Vagina (tissue), 2 donors: Measurements from ENCODE around the gene DSCAML1. TPM values are rescaled to one million over a fixed set of nuclear protein-coding genes. Genes with fewer than 3 reads are reported as not detected.

Experiments used
- DNase-seq, 2 donors: peaks; one replicate each; pipeline ENCODE4 v3.0.0-alpha.2; 2017; ENCODE audit errors: extremely low spot score in 2 of 2
- H3K27ac ChIP-seq: fragments of 200-600 bp; sonication (generic); one replicate; pipeline ENCODE4 v1.5.1; 2019
- H3K27me3 ChIP-seq: fragments of 200-600 bp; sonication (generic); one replicate; pipeline ENCODE4 v1.5.1; 2019
- H3K36me3 ChIP-seq, 2 donors: fragments of 200-600 bp; sonication (generic); one replicate each; pipeline ENCODE4 v1.5.1; 2017 to 2019
- H3K4me1 ChIP-seq: fragments of 200-600 bp; sonication (generic); one replicate; pipeline ENCODE4 v1.5.1; 2019
- H3K4me3 ChIP-seq, 2 donors: fragments of 200-600 bp; sonication (generic); 1 replicate in 1 of 2; 2 replicates in 1 of 2; pipeline ENCODE4 v1.5.1; 2016 to 2019
- H3K9me3 ChIP-seq: fragments of 200-600 bp; sonication (generic); one replicate; pipeline ENCODE4 v1.5.1; 2019
- POLR2A ChIP-seq, 2 donors: fragments of 450-650 bp; IDR thresholded peaks; one replicate each; pipeline ENCODE4 v1.6.1; 2017; ENCODE audit warnings: antibody characterized with exemption in 2 of 2, mild to moderate bottlenecking in 2 of 2, moderate library complexity in 2 of 2
- POLR2AphosphoS5 ChIP-seq, 2 donors: sonication (generic); formaldehyde crosslinking; IDR thresholded peaks; one replicate each; pipeline ENCODE4 v1.9.0; 2017; ENCODE audit warnings: antibody characterized with exemption in 2 of 2, mild to moderate bottlenecking in 2 of 2, low read depth in 1 of 2; ENCODE audit not compliant: insufficient read depth in 1 of 2
- intact Hi-C: fragments of 100-400 bp; cut with DNase I; formaldehyde crosslinking; loops from one replicate; pipeline ENCODE4 v1.15.1; 2023
- total RNA-seq: library from RNA; depleted of rRNA; stranded (reverse); fragments of >200 nt; gene quantifications from one replicate; pipeline ENCODE4 v1.2.3, GENCODE V29; 2016
- TF ChIP-seq, protein P1 (sequence below), 3 experiments: fragments of 450-650 bp in 2 of 3; fragments of 200-600 bp in 1 of 3; sonication (generic) in 1 of 3; IDR thresholded peaks; one replicate each; pipeline ENCODE4 v1.5.1; 2017 to 2019; ENCODE audit warnings: antibody characterized with exemption in 3 of 3, mild to moderate bottlenecking in 2 of 3, moderate library complexity in 2 of 3

Gene DSCAML1
- total RNA-seq, 1 donor from 2014 or later: 0.25 TPM

- Histone ChIP-seq H3K27me3 (no peaks in the 10 kb centered on the region), H3K4me3 (no peak overlapping the region), H3K27ac (no peak overlapping the region), H3K36me3 (no peaks in the 10 kb centered on the region), H3K4me1 (no peaks in the 10 kb centered on the region), H3K9me3 (no peaks in the 10 kb centered on the region)
- DNase-seq: no peak
- no peak for TF ChIP-seq POLR2AphosphoS5 (IDR thresholded peaks at IDR 0.05; ENCODE audit: insufficient read depth in 1 of 2, low read depth in 1 of 2)
- no peak for TF ChIP-seq POLR2A (IDR thresholded peaks at IDR 0.05)
- TF ChIP-seq, protein P1, sequence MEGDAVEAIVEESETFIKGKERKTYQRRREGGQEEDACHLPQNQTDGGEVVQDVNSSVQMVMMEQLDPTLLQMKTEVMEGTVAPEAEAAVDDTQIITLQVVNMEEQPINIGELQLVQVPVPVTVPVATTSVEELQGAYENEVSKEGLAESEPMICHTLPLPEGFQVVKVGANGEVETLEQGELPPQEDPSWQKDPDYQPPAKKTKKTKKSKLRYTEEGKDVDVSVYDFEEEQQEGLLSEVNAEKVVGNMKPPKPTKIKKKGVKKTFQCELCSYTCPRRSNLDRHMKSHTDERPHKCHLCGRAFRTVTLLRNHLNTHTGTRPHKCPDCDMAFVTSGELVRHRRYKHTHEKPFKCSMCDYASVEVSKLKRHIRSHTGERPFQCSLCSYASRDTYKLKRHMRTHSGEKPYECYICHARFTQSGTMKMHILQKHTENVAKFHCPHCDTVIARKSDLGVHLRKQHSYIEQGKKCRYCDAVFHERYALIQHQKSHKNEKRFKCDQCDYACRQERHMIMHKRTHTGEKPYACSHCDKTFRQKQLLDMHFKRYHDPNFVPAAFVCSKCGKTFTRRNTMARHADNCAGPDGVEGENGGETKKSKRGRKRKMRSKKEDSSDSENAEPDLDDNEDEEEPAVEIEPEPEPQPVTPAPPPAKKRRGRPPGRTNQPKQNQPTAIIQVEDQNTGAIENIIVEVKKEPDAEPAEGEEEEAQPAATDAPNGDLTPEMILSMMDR (IDR thresholded peaks at IDR 0.05): no peak
- intact Hi-C loops: no loop called here
Observed at GRCh38 chr11:117520966-117521365, 276.1 kb downstream of the DSCAML1 start.

DNA sequence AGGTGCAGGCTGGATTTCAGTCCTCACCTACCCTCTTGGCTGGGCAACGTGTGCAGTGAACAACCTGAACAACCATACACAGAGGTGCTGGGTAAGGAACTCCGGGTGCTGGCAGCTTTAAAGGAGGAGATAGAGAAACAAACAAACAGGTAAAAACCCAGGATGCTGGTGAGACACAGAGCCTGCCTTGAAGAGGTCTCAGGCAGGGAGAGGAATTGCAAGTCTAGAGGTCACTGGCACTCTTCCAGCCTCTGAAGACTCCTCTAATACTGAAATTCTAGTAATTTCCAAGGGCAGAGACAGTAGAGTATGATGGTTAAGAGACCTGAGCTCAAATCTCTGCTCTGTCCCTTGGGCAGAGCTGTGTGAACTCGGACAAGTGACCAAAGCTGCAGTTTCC is 276.8 kb downstream of the DSCAML1 start:
- H3K36me3 ChIP-seq: no peaks in the 10 kb centered on the region
- H3K27ac ChIP-seq: no peak overlapping the region
- TF ChIP-seq POLR2A (IDR thresholded peaks at IDR 0.05): no peak
- TF ChIP-seq, protein P1 (IDR thresholded peaks at IDR 0.05): no peak
- no peak for TF ChIP-seq POLR2AphosphoS5 (IDR thresholded peaks at IDR 0.05; ENCODE audit: insufficient read depth in 1 of 2, low read depth in 1 of 2)
- intact Hi-C loops: no loop called here
- no peaks in the 10 kb centered on the region for H3K27me3 ChIP-seq
- no peaks in the 10 kb centered on the region for H3K9me3 ChIP-seq
- no peaks in the 10 kb centered on the region for H3K4me1 ChIP-seq
- no peak for DNase-seq
- H3K4me3 ChIP-seq: no peak overlapping the region

GRCh38 chr11:117519590-117519989 is 277.4 kb downstream of the DSCAML1 start:
- Histone ChIP-seq H3K9me3 (no peaks in the 10 kb centered on the region), H3K27ac (no peak overlapping the region), H3K27me3 (no peaks in the 10 kb centered on the region), H3K4me1 (no peaks in the 10 kb centered on the region), H3K4me3 (no peak overlapping the region), H3K36me3 (no peaks in the 10 kb centered on the region)
- TF ChIP-seq POLR2AphosphoS5 (IDR thresholded peaks at IDR 0.05; ENCODE audit: insufficient read depth in 1 of 2, low read depth in 1 of 2) (no peak), POLR2A (IDR thresholded peaks at IDR 0.05) (no peak)
- TF ChIP-seq, protein P1 (IDR thresholded peaks at IDR 0.05): no peak
- intact Hi-C loops: no loop called here
- no peak for DNase-seq

- Histone ChIP-seq H3K9me3 (no peaks in the 10 kb centered on the region), H3K27ac (no peak overlapping the region), H3K4me3 (no peak overlapping the region), H3K4me1 (no peaks in the 10 kb centered on the region), H3K27me3 (no peaks in the 10 kb centered on the region), H3K36me3 (no peaks in the 10 kb centered on the region)
- no peak for DNase-seq
- TF ChIP-seq, protein P1 (IDR thresholded peaks at IDR 0.05): no peak
- TF ChIP-seq POLR2A (IDR thresholded peaks at IDR 0.05) (no peak), POLR2AphosphoS5 (IDR thresholded peaks at IDR 0.05; ENCODE audit: insufficient read depth in 1 of 2, low read depth in 1 of 2) (no peak)
- intact Hi-C loops: no loop called here
Observed at GRCh38 chr11:117519170-117519569, 277.8 kb downstream of the DSCAML1 start.

DNA sequence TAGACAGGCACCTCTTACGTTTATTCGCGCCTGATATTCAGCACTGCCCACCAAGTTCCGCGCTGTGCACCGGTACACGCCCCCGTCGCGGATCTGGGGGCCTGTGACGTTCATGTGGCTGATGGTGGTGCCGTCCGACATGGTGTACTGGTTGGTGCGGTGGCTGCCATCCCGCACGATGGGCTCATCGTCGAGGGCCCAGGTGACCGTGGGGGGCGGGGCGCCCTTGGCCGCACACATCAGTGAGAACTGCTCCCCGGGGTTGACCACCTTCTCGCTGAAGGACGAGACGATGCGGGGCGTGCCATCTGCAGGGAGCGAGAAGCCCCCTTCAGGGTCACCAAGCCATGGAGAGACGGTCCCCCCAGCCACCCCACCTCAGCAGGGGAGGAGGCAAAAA is 278.6 kb downstream of the DSCAML1 start:
- no peaks in the 10 kb centered on the region for H3K36me3 ChIP-seq
- no peaks in the 10 kb centered on the region for H3K4me1 ChIP-seq
- H3K9me3 ChIP-seq: no peaks in the 10 kb centered on the region
- H3K27ac ChIP-seq: no peak overlapping the region
- TF ChIP-seq POLR2AphosphoS5 (IDR thresholded peaks at IDR 0.05; ENCODE audit: insufficient read depth in 1 of 2, low read depth in 1 of 2) (no peak), POLR2A (IDR thresholded peaks at IDR 0.05) (no peak)
- TF ChIP-seq, protein P1 (IDR thresholded peaks at IDR 0.05): no peak
- intact Hi-C loops: no loop called here
- no peak for DNase-seq
- no peak overlapping the region for H3K4me3 ChIP-seq
- no peaks in the 10 kb centered on the region for H3K27me3 ChIP-seq
